A172 (cell line): ENCODE data around the gene DNLZ. TPM values are rescaled to one million over a fixed set of nuclear protein-coding genes. Genes with fewer than 3 reads are reported as not detected.
"Not testable (repeated sequence)": the region's sequence is repeated elsewhere in the genome, so short reads cannot be mapped to it uniquely, and the experiment has no call there.

Experiments
- DNase-seq: peaks from one replicate; pipeline ENCODE4 v3.0.0-alpha.2; 2015; ENCODE audit warnings: low spot score
- total RNA-seq: library from RNA; depleted of rRNA; stranded (reverse); fragments of >200 nt; shearing (Covaris generic); gene quantifications from 2 replicates; pipeline ENCODE4 v1.2.3, GENCODE V29; 2014; rRNA removed

Gene DNLZ
- total RNA-seq, result 40.1 and 84.2 TPM in 2 replicates

DNA sequence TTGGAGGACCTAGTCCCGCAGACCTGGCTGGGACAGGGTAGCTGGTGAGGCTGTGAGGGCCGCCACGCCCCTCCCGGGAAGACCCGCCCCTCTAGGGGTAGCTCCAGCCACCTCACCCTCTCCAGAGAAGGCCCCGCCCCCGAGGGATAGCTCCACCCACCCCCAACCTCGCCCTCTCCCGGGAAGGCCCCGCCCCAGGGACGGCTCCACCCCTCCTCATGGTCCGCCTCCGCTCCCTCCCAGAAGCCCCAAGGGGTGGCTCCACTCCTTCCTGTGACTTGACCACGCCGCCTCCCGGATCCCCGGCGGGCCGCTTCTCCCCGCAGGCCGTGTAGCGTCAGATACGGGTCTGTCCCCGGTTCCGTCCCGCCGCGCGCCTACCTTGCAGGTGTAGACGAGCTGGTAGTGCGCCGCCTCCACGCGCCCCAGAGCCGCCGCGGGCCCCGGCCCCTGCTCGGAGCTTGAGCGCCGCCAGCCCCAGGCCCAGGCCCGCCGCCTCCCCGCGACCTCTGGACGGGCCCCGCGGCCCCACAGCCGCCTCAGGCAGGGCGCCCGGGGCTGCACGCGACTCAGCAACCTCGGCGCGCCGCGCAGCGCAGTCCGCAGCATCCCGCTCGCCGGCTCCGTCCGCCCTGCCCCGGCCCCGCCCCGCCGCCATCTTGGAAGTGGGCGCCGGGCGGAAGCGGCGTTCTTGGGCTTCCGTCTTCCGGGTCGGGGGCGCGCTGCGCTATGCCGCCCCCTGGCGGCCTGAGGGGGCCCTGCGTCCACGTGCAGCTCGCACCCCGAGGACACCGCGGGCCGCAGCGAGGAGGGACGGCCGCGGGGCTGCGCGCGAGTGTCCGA lies at the start of gene DNLZ:
Gene DNLZ, minus strand, starts transcription at position 639 of the 843 bp plus-strand sequence. Its CDS starts 30 bp downstream, at position 609.
- peak; percentile 97 for DNase-seq

DNA sequence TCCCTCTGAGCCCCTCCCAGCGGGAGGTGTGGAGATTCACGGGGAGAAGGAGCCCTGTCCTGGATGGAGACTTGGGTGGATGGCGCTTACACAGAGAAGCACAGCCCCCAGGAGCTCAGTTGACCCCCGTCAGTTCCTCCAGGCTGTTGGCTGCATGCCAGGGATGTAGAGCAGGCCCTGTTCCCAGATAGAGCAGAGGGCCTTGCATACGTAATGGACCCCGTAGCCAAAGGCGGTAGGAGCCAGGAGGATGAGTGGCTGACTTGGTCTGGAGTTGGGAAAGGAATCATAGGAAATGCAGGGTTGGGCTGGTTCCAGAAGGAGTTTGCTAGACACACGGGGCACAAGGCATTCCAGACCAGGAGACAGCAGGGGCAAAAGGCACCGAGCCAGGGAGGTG lies 49.4 kb upstream of the DNLZ start:
- DNase-seq, result no peak

DNA sequence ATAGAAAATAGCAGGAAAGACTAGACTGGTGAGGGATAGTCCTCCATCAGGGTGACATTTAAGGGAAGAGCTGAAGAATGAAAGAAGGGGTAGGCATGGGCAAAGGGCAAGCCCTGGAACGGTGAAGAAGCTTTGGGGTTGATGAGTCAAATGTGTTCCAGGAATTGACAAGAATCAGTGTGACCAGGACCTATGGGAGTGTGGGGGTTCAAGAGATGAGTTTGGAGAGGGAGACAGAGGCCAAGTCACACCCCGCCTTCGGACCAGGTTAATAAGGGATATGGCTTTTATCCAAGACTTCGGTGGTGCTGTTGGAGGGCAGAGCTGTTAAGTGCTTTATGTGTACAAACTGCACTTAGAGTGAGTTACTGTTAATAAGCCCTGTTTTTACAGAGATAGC lies 47.8 kb upstream of the DNLZ start:
- no peak for DNase-seq

DNA sequence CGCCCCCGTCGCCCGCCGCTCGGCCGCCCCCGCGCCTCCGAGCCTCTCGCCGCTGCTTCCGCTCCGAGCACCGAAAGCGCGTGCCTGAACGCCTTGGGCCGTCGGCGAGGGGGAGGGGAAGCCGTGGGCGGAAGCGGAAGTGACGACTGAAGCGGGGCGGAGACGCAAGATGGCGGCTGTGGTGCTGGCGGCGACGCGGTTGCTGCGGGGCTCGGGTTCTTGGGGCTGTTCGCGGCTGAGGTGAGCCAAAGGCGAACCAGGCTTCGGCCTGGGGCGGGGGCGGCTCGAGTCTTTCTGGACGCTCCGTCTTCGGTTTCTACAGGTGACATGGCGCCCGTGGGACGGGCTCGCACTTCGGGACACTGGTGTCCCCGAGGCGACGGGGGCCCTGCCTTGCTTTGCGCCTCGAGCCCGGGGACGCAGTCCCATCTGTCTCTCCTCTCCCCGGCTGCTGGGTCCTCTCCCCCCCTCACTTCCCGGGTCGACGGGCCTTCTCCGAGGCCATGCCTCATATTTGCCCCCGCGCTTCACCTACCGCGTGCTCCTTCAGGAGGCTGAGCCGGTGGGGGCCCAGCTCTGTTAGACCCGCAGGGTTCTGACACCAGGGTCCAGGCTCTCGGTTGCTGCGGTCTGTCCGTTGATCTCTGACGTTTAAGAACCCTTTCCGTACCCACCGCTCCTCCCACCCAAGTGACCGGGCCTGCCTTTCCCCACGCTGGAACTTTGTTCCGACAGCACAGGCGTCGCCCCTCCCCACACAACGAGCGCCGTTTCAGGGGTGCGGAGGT lies 47.1 kb upstream of the DNLZ start, which contains the start of the genes ENTR1 and PMPCA:
Gene ENTR1, minus strand, starts transcription at position 115 of the 788 bp plus-strand sequence. CDS start 217 bp downstream, outside the sequence.
Gene PMPCA, plus strand, starts transcription at position 159 of the 788 bp plus-strand sequence. Its CDS starts 11 bp downstream, at position 170.
- DNase-seq, result peak; percentile 85

DNA sequence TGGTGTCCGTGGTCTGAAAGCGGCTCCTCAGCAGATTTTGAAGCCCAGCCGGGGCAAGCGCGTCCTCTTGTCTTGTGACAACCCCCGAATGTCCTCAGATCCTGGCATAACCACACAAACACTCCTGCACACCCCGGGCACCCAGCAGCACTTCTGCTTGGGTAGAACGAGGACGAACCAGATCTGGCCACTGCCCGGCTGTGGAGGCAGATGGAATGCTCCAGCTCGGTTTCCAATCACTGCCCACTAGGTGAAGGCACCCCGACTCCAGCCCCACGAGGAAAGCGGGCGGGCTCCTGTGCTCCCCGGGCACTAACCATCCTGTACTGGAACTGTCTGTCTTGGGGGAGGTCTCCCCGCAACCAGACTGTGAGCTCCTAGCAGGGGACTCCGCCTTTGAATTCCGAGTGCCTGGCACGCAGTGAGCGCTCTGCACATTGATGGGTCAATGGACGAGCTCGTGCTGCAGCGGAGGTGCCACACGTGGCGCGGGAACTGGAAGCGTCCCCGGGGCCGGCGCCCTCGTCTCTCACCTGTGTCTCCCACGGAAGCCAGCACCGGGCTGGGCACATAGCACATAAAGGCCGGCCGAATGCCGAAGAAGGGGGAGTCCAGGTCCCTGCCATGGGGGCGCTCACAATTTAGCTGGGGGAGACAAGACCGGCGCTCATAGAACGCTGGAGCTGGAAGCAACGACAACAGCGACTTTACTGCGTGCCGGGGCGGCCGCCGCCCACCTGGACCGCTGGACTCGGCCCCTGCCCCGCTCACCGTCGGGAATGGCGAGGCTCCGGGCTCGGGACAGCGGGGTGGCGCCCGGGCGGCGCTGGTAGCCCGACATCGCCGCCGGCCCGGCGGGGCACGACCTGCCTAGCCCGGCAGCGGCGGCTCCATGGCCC lies 46.3 kb upstream of the DNLZ start:
- DNase-seq, result peak; percentile 57

DNA sequence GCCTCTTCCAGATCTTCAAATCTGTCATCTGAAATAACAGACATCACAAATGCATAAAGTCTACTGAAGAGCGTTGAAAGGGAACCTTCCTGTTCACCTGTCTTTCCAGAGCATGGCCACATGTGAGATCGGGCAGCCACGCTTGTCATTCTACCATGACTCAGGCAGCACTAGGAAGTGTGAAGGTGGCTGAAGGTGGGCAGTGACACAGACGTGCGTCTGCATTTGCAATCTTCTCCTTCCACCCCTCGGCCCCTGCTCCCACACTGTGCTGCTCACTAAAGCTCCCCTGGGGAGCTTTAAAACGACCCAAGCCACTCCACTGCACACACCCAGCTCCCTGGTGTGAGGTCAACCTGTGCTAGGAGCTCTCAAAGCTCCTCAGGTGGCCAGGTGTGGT lies 44.4 kb upstream of the DNLZ start:
- no peak for DNase-seq

DNA sequence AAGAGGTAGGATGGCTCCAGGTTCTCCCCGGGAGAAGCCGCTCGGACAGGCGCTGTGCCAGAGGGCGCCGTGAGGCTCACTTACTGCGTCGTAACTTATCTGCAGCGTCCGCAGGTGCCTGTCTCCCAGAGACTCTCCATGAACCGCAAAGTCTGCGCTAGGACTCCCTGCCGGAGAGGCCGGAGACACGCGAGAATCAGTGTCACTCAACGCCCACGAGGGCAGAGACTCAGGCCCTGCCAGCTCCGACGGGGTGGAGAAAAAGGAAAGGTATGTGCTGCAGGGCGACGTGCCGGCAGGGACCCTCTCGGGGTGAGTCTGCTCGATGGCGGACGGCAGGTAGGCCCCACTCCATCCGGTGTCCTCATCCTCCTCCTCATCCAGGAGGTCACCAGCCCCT lies 43.5 kb upstream of the DNLZ start:
- not testable (repeated sequence) for DNase-seq

DNA sequence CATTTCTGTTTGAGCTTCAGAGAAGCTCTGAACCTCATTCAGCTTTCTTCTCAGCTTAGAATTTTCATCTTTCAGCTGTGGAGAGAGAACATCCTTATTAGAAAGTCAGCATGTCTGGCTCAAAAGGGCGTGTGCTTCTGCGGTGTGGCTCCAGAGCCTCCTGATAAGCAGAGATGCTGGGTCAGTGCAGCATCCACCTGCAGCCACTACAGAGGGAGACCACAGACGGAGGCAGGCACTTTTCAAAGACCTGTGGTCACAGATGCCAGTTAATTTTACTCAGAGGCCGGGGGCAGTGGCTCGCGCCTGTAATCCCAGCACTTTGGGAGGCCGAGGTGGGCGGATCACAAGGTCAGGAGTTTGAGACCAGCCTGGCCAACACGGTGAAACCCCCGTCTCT lies 42.4 kb upstream of the DNLZ start:
- not testable (repeated sequence) for DNase-seq

DNA sequence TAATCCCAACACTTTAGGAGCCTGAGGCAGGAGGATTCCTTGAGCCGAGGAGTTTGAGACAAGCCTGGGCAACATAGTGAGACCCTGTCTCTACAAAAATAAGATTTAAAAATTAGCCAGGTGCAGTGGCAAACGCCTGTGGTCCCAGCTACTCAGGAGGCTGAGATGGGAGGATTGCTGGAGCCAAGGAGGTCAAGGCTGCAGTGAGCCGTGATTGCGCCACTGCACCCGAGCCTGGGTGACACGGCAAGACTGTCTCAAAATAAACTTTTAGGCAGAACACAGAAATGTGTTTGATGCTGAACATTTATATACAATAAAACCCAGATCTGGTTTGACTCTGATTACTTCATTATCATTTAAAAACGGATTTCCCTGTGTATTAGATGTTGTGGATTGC lies 41.9 kb upstream of the DNLZ start:
- no peak for DNase-seq

DNA sequence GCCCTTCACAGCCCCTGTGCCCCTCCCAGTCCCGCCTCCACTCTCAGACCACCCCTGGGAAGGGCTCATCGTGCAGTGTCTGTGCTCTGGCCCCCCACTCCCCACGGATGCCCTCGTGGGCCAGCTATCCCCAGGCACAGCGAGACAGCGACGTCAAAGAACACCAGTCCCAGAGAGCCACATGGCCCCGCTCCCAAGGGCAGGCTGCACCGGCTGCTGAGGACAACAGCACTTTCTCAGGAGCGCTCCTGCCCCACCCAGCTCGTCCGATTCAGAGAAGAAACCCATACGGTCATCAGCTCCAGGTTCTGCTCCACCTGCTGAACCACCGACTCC lies 41.2 kb upstream of the DNLZ start:
- DNase-seq, result no peak

DNA sequence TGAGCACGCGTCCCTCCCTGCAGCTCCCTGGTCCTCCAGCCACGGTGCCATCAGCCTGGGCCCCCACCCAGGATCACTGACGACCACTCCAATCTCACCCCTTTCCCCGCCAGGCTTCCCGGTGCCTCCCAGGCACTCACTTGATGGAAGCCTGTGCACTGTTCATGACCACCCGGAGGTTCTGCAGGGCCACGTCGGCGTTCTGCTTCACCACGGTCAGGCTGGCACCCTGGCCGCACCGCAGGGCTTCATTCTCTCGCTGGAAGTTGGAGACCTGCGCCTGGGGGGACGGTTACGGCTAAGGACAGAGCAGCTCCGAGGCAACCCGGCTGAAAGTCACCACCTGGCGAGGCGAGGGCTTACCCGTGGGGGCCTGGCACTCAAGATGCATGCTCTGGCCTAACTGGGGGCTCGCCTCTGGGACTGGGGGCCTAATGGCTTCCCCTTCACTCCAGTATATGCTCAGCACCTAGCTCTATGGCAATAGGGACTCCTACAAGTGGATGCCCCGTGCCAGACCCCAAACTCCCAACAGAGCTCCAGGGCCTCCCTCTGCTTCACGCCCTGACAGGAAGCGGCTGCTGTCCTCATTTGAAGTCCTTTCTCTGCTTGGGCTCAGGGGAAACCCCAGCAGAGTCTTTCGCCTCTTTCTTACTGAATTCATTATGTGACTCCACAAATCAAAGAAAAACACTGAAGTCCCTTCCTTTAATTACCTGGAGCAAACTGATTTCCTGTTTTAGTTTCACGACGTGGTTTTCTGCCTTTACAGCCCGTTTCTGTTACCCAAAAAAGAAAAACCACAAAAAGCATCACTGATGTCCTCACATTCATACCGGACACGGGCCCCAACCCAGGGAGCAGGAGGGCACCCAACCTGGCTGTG lies 40.6 kb upstream of the DNLZ start:
- no peak for DNase-seq

DNA sequence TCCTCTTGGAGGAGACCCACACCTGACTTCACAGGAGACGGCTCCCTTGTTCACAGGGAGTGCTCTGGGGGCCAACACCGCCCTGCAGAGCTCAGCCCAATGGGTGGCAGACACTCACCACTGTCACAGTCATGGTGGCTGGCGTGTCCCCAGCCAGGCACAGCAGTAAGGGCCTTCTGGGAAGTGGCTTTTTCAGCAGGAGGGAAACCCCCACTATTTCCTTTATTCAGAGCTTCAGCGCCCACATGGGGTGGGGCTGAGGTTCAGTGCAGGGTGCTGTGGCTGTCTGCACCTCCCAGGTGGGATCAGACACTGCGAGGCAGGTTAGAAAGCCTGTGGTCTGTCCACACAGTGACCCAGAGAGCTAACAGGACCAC lies 40.0 kb upstream of the DNLZ start:
- DNase-seq, result no peak

DNA sequence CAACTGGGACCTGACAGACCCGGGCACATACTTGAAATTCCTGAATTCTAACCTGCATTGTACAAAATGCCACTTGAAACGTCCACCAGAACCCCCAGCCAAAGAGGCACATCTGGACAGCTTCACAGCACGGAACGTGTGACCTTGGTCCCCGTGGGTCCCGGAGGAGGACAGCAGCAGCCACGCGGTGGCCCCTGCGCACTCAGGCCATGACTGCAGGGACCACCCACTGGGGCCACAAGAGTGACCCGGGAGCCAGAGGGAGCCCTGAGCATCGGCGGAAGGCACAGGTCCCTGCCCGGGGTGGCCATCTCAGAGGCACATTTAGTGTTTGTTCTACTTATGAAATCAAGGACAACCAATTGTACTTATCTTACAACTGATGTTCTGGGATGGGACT lies 38.5 kb upstream of the DNLZ start:
- DNase-seq, result no peak

DNA sequence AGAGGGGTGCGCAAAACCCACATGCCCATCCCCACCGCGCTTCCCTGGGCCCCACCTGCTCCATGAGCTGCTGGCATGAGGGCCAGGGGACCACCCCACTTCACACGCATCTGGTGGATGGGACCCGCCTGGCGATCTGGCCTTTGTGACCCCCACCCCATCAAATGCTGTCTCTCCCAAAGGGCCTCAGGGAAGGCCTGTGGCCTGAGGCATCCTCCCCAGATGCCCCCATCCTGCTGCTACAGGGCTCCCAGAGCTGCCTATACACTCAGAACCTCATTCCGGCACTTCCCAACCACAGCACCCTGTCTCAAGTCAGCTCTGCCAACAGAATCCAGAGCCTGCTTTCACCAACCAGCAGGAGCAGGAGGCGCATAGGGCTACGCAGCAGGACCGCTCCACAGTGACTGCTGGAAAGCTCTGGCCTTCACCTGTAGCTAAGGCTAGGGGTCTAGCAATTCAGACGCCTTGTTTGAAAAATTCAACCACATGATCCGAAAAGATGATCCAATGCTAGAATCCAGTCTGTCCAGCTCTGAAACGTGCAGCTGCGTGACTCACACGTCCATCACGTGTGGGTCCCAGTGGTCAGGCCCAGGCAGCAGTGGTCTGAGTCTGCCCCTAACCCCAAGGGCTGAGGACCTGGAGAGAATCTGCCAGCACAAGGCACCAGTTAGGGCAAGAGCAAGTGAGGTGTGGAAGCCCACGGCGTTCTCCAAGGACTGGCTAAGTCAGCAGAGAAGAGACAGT lies 37.8 kb upstream of the DNLZ start:
- DNase-seq, result no peak

DNA sequence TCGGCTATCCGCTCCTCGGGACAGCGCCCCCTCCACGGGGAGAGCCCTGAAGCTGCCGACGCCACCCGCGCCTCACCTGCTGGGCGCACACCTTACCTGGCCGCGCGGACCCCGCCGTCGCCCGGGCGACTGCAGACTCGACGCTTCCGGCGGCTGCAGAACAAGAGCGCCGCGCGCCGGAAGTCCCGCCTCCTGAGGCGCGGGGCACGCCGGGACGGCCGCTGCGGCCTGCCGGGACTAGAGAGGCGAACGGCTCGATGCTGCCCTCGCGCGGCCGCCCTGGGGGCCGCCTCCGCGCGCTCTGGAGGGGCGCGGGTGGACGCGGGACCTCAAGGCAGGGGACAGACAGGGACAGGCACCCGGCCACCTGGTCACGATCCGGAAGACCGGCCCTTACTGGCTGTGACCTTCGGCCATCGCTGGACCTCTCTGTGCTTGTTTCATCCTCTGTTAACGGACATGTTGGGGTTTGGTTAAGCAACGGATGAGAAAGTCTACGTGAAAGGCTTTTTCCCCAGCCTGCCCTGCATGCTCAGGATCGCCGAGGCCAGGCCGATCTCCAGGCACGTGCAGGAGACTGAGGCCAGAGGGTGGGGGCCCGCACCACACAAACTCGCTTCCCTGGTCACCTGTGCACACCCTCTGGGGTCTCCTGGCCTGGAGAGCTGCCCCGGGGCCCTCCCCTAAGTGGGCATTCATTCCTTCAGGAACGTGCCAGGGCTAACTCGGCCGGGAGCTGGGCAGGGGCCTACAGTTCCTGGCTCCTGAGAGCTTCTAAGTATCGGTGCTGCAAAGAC lies 36.7 kb upstream of the DNLZ start, which contains the start of gene SNAPC4:
Gene SNAPC4, minus strand, starts transcription at position 133 of the 797 bp plus-strand sequence. CDS start 1,742 bp downstream, outside the sequence.
- DNase-seq, result peak; percentile 83

DNA sequence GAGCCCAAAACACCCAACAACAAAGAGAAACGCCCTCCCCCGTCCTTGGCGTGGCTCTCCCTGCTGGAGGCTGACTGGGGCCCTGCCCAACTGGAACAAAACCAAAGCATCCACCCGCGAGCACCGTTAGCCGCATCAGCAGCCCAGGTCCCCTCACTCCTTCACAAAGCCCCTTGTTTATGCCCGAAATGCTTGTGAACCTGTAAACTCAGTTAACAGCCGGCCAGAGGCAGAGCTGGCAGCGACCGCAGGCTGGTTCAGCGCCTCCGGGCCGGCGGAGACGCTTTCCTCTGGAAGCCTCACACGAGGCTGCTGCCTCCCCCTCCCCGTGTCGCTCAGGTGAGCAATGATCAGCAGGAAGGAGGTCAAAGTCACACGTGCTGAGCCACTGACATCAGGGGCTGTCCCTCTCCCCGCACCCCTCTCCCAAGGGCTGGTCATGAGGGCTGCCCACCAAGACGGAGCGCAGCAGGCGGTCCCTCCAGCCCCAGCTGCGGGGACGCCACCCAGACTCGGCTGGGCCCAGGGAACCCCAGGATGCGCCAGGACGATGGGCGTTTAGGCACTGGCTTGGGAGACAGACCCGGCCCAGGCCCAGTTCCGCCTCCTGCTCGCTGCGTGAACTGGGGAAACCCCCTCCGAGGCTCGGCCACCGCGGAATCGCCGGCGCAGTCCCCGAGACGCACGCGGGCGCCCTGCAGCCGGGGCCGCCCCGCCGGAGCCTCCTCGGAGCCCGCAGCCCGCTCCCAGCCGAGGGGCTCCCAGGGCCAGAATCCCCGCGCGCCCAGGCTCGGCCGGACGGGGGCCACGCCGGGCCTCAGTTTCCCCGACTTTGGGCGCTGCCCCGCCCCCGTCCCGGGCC lies 35.9 kb upstream of the DNLZ start:
- DNase-seq, result peak; percentile 31

DNA sequence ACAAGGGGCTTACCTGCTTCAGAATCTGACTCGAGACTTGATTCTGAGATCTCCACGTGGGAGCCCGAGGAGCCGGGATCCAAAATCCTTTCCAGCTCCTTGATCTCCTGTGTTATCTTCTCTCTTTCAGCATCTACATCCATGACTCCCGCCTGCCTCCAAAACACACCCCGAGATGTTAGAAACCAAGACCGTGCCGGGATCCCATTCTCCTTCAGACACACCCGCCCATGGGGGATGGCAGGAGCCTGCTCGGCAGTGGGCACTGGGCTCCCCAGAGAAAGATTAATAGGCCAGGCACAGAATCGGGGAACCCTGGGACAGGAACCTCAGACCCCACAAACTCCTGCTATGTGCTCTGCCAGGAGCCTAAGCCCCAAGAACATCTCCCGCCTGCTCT lies 34.7 kb upstream of the DNLZ start:
- no peak for DNase-seq

DNA sequence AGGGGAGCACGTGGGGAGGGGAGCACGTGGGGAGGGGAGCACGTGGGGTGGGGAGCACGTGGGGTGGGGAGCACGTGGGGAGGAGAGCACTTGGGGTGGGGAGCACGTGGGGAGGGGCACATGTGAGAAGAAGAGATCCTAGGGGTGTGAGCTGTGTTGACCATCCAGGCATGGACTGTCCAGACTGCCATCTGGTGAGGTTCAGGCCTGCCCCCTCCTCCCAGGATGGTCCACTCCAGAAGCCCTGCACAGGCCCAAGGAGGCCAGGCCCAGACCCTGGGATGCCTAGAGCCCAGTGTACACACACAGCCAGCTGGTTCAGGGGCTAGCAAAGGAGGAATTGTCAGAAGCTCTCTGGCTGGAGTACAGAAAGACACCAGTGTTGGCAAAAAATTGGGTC lies 34.1 kb upstream of the DNLZ start:
- DNase-seq, result no peak
